Sigmoid colon (tissue), 7 donors: Measurements from ENCODE around the gene ZNF512B. TPM values are rescaled to one million over a fixed set of nuclear protein-coding genes. Genes with fewer than 3 reads are reported as not detected.
"Not testable (repeated sequence)": the region's sequence is repeated elsewhere in the genome, so short reads cannot be mapped to it uniquely, and the experiment has no call there.

Experiments
- DNase-seq: peaks from one replicate; pipeline ENCODE4 v3.0.0-alpha.2; 2019
- H3K27ac ChIP-seq, 4 donors: fragments of 200-600 bp; sonication (generic); one replicate each; pipeline ENCODE4 v1.5.1; 2016 to 2019; ENCODE audit warnings: mild to moderate bottlenecking in 1 of 4
- H3K27me3 ChIP-seq, 3 donors: fragments of 200-600 bp; sonication (generic); one replicate each; pipeline ENCODE4 v1.5.1; 2019; ENCODE audit warnings: mild to moderate bottlenecking in 1 of 3
- H3K36me3 ChIP-seq, 4 donors: fragments of 200-600 bp; sonication (generic); one replicate each; pipeline ENCODE4 v1.5.1; 2016 to 2019
- H3K4me1 ChIP-seq, 4 donors: fragments of 200-600 bp; sonication (generic); one replicate each; pipeline ENCODE4 v1.5.1; 2017 to 2019
- H3K4me3 ChIP-seq, 4 donors: fragments of 200-600 bp; sonication (generic); one replicate each; pipeline ENCODE4 v1.5.1; 2017 to 2019; ENCODE audit warnings: mild to moderate bottlenecking in 2 of 4, moderate library complexity in 1 of 4
- H3K9me3 ChIP-seq, 4 donors: fragments of 200-600 bp in 3 of 4; sonication (generic) in 3 of 4; one replicate each; pipeline versions ENCODE4 v1.5.1 to v1.6.1; 2013 to 2019
- CTCF ChIP-seq, 4 experiments: fragments of 450-650 bp in 3 of 4; fragments of 200-600 bp in 1 of 4; IDR thresholded peaks; one replicate each; pipeline ENCODE4 v1.5.1; 2016 to 2019; ENCODE audit warnings: antibody characterized with exemption in 4 of 4, mild to moderate bottlenecking in 3 of 4, moderate library complexity in 2 of 4
- EP300 ChIP-seq, 4 donors: sonication (generic); formaldehyde crosslinking; IDR thresholded peaks; one replicate each; pipeline ENCODE4 v1.6.1; 2017; ENCODE audit warnings: antibody characterized with exemption in 4 of 4
- POLR2A ChIP-seq, 2 donors: fragments of 450-650 bp; IDR thresholded peaks; one replicate each; pipeline ENCODE4 v1.6.1; 2016; ENCODE audit warnings: antibody characterized with exemption in 2 of 2, mild to moderate bottlenecking in 2 of 2, moderate library complexity in 2 of 2
- POLR2AphosphoS5 ChIP-seq, 4 donors: sonication (generic); formaldehyde crosslinking; IDR thresholded peaks; one replicate each; pipeline ENCODE4 v1.6.1; 2017; ENCODE audit warnings: antibody characterized with exemption in 4 of 4
- WGBS, 2 donors: extraction: QIAGEN DNeasy Blood & Tissue Kit; methylation state at CpG; one replicate each; pipeline ENCODE4 v1.1.7; 2013; 5-methylcytosine and 5-hydroxymethylcytosine counted together
- intact Hi-C: fragments of 100-400 bp; cut with DNase I; formaldehyde crosslinking; loops from one replicate; pipeline ENCODE4 v1.15.1; 2023
- polyA plus RNA-seq, 3 donors: library from polyadenylated mRNA; stranded (reverse); fragments of 200-250 nt; gene quantifications; one replicate each; pipeline ENCODE4 v1.2.3, GENCODE V29; 2013
- total RNA-seq, 4 donors: library from RNA; depleted of rRNA; stranded (reverse); fragments of >200 nt; gene quantifications; one replicate each; pipeline ENCODE4 v1.1.0, GENCODE V29; 2016
- donor health status: healthy with polysubstance abuse.
- donor health status: Bipolar disorder and iron deficiency.
- donor health status: healthy.

The ZNF512B gene
- total and polyA plus RNA-seq, 7 donors: 0.23 to 10.8 (median 5.5) TPM

- H3K4me3 ChIP-seq: no peak overlapping the region
- peaks cover 0 to 4% (median 3%) of the 10 kb centered on the region in 4 donors for H3K4me1 ChIP-seq
- H3K27me3 ChIP-seq: no peaks in the 10 kb centered on the region
- 91 to 92% methylated on average over 27 of the region's 27 CpGs for WGBS, 2 donors
- peak; percentile 58 for DNase-seq
- peaks cover 0 to 66% (median 30%) of the 10 kb centered on the region in 4 donors for H3K36me3 ChIP-seq
- TF ChIP-seq EP300 (IDR thresholded peaks at IDR 0.05): no peak
- TF ChIP-seq POLR2AphosphoS5 (IDR thresholded peaks at IDR 0.05): no peak
- intact Hi-C loops: no loop called here
- no peaks in the 10 kb centered on the region for H3K9me3 ChIP-seq
- H3K27ac ChIP-seq: no peak overlapping the region
Measured at GRCh38 chr20:63963348-63963741, 6.4 kb downstream of the ZNF512B start.

GRCh38 chr20:63962426-63963347 is 7.0 kb downstream of the ZNF512B start:
- H3K27ac ChIP-seq: no peak overlapping the region
- TF ChIP-seq CTCF (IDR thresholded peaks at IDR 0.05): no peak
- TF ChIP-seq POLR2A (IDR thresholded peaks at IDR 0.05): no peak
- TF ChIP-seq POLR2AphosphoS5 (IDR thresholded peaks at IDR 0.05): no peak
- no peak for TF ChIP-seq EP300 (IDR thresholded peaks at IDR 0.05)
- H3K27me3 ChIP-seq: no peaks in the 10 kb centered on the region

GRCh38 chr20:63961664-63962425 is 7.9 kb downstream of the ZNF512B start:
- intact Hi-C loops: no loop called here
- H3K27me3 ChIP-seq: no peaks in the 10 kb centered on the region
- H3K4me1 ChIP-seq: peaks cover 0 to 14% (median 11%) of the 10 kb centered on the region in 4 donors
- H3K9me3 ChIP-seq: no peaks in the 10 kb centered on the region
- TF ChIP-seq POLR2AphosphoS5 (IDR thresholded peaks at IDR 0.05) (no peak), POLR2A (IDR thresholded peaks at IDR 0.05) (no peak), CTCF (IDR thresholded peaks at IDR 0.05) (no peak), EP300 (IDR thresholded peaks at IDR 0.05) (no peak)
- no peak overlapping the region for H3K4me3 ChIP-seq
- DNase-seq: peak; percentile 56
- 94 to 95% methylated on average over 26 of the region's 26 CpGs for WGBS, 2 donors
- H3K36me3 ChIP-seq: peaks cover 0 to 59% (median 27%) of the 10 kb centered on the region in 4 donors
- H3K27ac ChIP-seq: no peak overlapping the region

More at GRCh38 chr20:63962426-63963347, 7.0 kb downstream of the ZNF512B start:
- Histone ChIP-seq H3K4me1 (peaks cover 0 to 6% (median 3%) of the 10 kb centered on the region in 4 donors), H3K4me3 (no peak overlapping the region), H3K36me3 (peaks cover 0 to 66% (median 30%) of the 10 kb centered on the region in 4 donors), H3K9me3 (no peaks in the 10 kb centered on the region)
- WGBS, 2 donors: 96 to 97% methylated on average over 61 of the region's 61 CpGs
- intact Hi-C loops: no loop called here
- no peak for DNase-seq

GRCh38 chr20:63960654-63961621 is 8.8 kb downstream of the ZNF512B start:
- H3K4me3 ChIP-seq, intact Hi-C loops, H3K27me3 ChIP-seq, H3K9me3 ChIP-seq, H3K27ac ChIP-seq, DNase-seq: not testable (repeated sequence)
- peaks cover 0 to 51% (median 19%) of the 10 kb centered on the region in 4 donors for H3K36me3 ChIP-seq
- WGBS, 2 donors: 90 to 94% methylated on average over 15 of the region's 15 CpGs
- H3K4me1 ChIP-seq: peaks cover 0 to 15% (median 14%) of the 10 kb centered on the region in 4 donors

GRCh38 chr20:63959699-63960075 is 10.0 kb downstream of the ZNF512B start:
- Histone ChIP-seq H3K4me3 (no peak overlapping the region), H3K27ac (no peak overlapping the region), H3K27me3 (no peaks in the 10 kb centered on the region), H3K9me3 (no peaks in the 10 kb centered on the region), H3K36me3 (peaks cover 0 to 51% (median 19%) of the 10 kb centered on the region in 4 donors), H3K4me1 (peaks cover 0 to 25% (median 20%) of the 10 kb centered on the region in 4 donors)
- no peak for DNase-seq
- intact Hi-C loops: no loop called here
- 96 to 97% methylated on average over 17 of the region's 17 CpGs for WGBS, 2 donors
- TF ChIP-seq POLR2AphosphoS5 (IDR thresholded peaks at IDR 0.05) (no peak), EP300 (IDR thresholded peaks at IDR 0.05) (no peak), POLR2A (IDR thresholded peaks at IDR 0.05) (no peak), CTCF (IDR thresholded peaks at IDR 0.05) (no peak)
